Activated CD4-positive, alpha-beta T cell treated with anti-CD3 and anti-CD28 coated beads, Interleukin-2, amount 50 U/mL, for 16 hours (primary cell): Measurements from ENCODE around the gene RSPH1.

Experiments used
- DNase-seq: peaks from one replicate; pipeline ENCODE4 v3.0.0-alpha.2; 2020

The RSPH1 gene

GRCh38 chr21:42512346-42513034 lies 16.5 kb upstream of the RSPH1 start:
- DNase-seq: no peak

GRCh38 chr21:42509244-42509643 lies 13.2 kb upstream of the RSPH1 start:
- no peak for DNase-seq

GRCh38 chr21:42508371-42508770 lies 12.3 kb upstream of the RSPH1 start:
- no peak for DNase-seq

- no peak for DNase-seq
These were observed 11.4 kb upstream of the RSPH1 start for GRCh38 chr21:42507418-42507817.

GRCh38 chr21:42505090-42505726 lies 9.2 kb upstream of the RSPH1 start:
- DNase-seq: no peak

GRCh38 chr21:42503711-42504110 lies 7.7 kb upstream of the RSPH1 start:
- no peak for DNase-seq

GRCh38 chr21:42500736-42501135 lies 4.7 kb upstream of the RSPH1 start:
- DNase-seq: no peak

- DNase-seq: no peak
These were observed 4.2 kb upstream of the RSPH1 start for GRCh38 chr21:42500225-42500624.

GRCh38 chr21:42499444-42500112 lies 3.6 kb upstream of the RSPH1 start:
- DNase-seq: no peak

- DNase-seq: no peak
These were observed 2.0 kb upstream of the RSPH1 start for GRCh38 chr21:42498012-42498411.

GRCh38 chr21:42496839-42497202 lies 797 bp upstream of the RSPH1 start:
- DNase-seq: no peak

GRCh38 chr21:42495765-42496119 lies 282 bp downstream of the RSPH1 start:
- no peak for DNase-seq

- DNase-seq: no peak
These were observed 997 bp downstream of the RSPH1 start for GRCh38 chr21:42495027-42495426.

- DNase-seq: no peak
These were observed 2.6 kb downstream of the RSPH1 start for GRCh38 chr21:42493109-42494060.

- no peak for DNase-seq
These were observed 3.8 kb downstream of the RSPH1 start for GRCh38 chr21:42492201-42492600.

GRCh38 chr21:42491328-42491727 lies 4.7 kb downstream of the RSPH1 start:
- no peak for DNase-seq

GRCh38 chr21:42490720-42491119 lies 5.3 kb downstream of the RSPH1 start:
- DNase-seq: no peak

GRCh38 chr21:42489991-42490390 lies 6.0 kb downstream of the RSPH1 start:
- DNase-seq: no peak

- DNase-seq: no peak
These were observed 6.9 kb downstream of the RSPH1 start for GRCh38 chr21:42489006-42489563.

GRCh38 chr21:42486531-42486930 lies 9.5 kb downstream of the RSPH1 start:
- DNase-seq: no peak

GRCh38 chr21:42486072-42486471 lies 10.0 kb downstream of the RSPH1 start:
- DNase-seq: no peak

- no peak for DNase-seq
These were observed 11.1 kb downstream of the RSPH1 start for GRCh38 chr21:42484966-42485365.

GRCh38 chr21:42481169-42481568 lies 14.9 kb downstream of the RSPH1 start:
- no peak for DNase-seq
